GM12801 (cell line): ENCODE data around the gene RGS19.

Source experiments
- TF ChIP-seq, protein P1 (sequence below): IDR thresholded peaks from one replicate; pipeline ENCODE4 v1.5.1; 2011; ENCODE audit warnings: control low read depth; ENCODE audit not compliant: insufficient read length; ENCODE audit errors: extremely low read depth

RGS19 gene

GRCh38 chr20:64065062-64065973 is 14.0 kb downstream of the RGS19 start:
- TF ChIP-seq, protein P1, sequence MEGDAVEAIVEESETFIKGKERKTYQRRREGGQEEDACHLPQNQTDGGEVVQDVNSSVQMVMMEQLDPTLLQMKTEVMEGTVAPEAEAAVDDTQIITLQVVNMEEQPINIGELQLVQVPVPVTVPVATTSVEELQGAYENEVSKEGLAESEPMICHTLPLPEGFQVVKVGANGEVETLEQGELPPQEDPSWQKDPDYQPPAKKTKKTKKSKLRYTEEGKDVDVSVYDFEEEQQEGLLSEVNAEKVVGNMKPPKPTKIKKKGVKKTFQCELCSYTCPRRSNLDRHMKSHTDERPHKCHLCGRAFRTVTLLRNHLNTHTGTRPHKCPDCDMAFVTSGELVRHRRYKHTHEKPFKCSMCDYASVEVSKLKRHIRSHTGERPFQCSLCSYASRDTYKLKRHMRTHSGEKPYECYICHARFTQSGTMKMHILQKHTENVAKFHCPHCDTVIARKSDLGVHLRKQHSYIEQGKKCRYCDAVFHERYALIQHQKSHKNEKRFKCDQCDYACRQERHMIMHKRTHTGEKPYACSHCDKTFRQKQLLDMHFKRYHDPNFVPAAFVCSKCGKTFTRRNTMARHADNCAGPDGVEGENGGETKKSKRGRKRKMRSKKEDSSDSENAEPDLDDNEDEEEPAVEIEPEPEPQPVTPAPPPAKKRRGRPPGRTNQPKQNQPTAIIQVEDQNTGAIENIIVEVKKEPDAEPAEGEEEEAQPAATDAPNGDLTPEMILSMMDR, result no peak

DNA sequence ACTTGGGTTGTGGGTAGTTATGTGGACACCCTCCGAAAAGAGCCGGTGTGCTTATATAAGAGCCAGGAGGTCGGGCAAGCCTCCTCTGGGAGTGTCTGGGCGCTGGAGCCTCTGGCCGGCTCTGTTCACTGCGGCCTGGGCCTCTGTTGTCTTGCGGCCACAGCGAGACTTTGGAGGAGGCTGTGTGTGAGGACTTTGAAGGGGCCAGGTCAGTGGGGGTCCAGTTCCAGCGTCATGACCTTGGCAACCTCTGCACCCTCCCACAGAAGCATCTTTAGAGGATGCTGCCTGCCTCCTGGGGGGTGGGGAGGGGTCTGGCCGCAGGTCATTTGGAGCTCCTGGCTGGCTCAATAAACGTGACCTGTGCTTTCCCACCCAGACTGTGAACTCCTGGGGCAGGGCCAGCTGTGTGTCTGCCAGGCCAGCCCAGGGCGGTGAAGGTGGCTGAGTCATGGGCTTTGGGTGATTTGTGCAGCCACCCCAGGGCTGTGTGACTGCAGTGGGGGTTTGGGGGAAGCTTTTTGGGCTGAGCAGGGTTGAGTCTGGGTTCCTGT is 15.1 kb downstream of the RGS19 start:
- TF ChIP-seq, protein P1, result no peak

DNA sequence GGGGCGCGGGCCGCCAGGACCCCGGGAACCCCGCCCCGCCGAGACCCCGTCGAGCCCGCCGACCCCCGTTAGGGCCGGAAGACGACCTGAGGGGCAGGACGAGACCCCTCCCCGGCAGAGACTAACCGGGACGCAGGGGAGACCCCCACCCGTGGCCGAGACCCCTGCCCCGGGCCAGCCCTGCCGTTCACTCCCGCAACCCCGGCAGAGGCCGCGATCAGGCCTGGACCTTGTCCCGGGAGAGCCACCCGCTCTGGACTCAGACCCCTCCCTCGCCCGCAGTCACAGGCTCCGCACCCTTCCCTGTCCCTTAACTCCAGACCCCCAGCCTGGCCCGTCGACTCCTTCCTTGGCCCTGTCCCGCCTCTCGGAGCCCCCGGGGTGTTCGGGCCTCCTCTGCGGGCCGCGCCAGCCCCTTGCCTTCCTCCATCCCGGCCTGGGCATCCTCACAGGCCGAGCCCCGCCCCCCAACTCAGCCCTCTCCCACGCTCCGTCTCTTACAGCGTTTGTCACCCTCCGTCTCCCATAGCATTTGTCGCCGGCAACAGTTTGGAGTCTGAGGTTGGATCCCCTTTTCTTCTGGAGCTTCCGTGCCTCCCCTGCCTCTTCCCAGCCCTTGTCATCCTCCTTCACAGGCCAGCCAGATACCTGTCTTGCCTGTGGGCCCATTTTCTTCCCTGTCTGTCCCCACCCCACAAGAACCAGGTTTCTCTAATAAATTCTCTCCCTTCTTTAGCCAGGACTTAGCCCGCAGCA is 15.8 kb downstream of the RGS19 start:
- TF ChIP-seq, protein P1, result no peak

GRCh38 chr20:64062596-64063388 is 16.5 kb downstream of the RGS19 start, which contains the start of gene TCEA2:
TCEA2 (plus strand) TSS chr20:64063198; CDS start chr20:64063313, 115 bp downstream.
- TF ChIP-seq, protein P1, result no peak

- TF ChIP-seq, protein P1, result no peak
Observed at GRCh38 chr20:64062276-64062595, 17.1 kb downstream of the RGS19 start.

DNA sequence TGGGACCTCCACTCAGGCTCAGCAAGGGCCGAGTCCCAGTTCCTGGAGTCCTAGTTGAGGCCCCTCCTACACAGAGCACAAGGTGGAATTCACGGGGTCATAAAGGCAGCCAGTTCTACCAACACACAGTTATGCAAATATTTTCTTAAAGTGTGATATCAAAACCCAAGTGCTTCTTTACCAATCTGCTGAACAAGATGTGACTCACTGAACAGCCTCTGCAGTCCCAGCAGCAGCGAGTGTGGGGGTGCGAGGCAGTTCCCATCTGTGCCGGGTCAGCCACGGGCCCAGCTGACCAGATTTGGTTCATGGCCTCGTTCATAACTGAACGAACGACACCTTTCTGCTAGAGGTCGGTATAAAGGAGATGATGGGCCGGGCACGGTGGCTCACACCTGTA is 20.8 kb downstream of the RGS19 start:
- TF ChIP-seq, protein P1, result no peak
